Kidney epithelial cell (primary cell): ENCODE data around the gene XIAP. TPM values are rescaled to one million over a fixed set of nuclear protein-coding genes. Genes with fewer than 3 reads are reported as not detected.
"Not testable (repeated sequence)": the region's sequence is repeated elsewhere in the genome, so short reads cannot be mapped to it uniquely, and the experiment has no call there.

Experiments used
- DNase-seq: peaks from one replicate; pipeline ENCODE4 v3.0.0-alpha.2; 2010; ENCODE audit warnings: low read depth
- H3K27me3 ChIP-seq: 2 replicates; pipeline ENCODE4 v1.6.0; 2011; ENCODE audit warnings: low read length; ENCODE audit not compliant: control insufficient read depth, insufficient read depth
- H3K36me3 ChIP-seq: 2 replicates; pipeline ENCODE4 v1.5.1; 2011; ENCODE audit warnings: low read length; ENCODE audit not compliant: control insufficient read depth, insufficient read depth
- H3K4me3 ChIP-seq: 2 replicates; pipeline ENCODE4 v1.5.1; 2011; ENCODE audit warnings: low read depth, mild to moderate bottlenecking, control low read depth, low read length
- CTCF ChIP-seq: IDR thresholded peaks from 2 replicates; pipeline ENCODE4 v1.5.1; 2011; ENCODE audit warnings: mild to moderate bottlenecking, moderate library complexity, low read length, control low read depth, inconsistent platforms; ENCODE audit not compliant: insufficient read depth, poor library complexity, severe bottlenecking
- total RNA-seq: library from RNA; depleted of rRNA; stranded (reverse); fragments of >200 nt; gene quantifications from 2 replicates; pipeline ENCODE4 v1.2.3, GENCODE V29; 2015

The XIAP gene
- total RNA-seq, 1 donor from 2014 or later = 31.3 TPM

GRCh38 chrX:123830309-123830708 lies 29.5 kb upstream of the XIAP start:
- no peak overlapping the region for H3K4me3 ChIP-seq
- DNase-seq = peak; percentile 94
- no peak for TF ChIP-seq CTCF

GRCh38 chrX:123833387-123833786 lies 26.5 kb upstream of the XIAP start:
- TF ChIP-seq CTCF = peak; percentile 64
- Histone ChIP-seq H3K4me3 (no peak overlapping the region), H3K36me3 (no peaks in the 10 kb centered on the region), H3K27me3 (no peaks in the 10 kb centered on the region)
- DNase-seq = no peak

More at GRCh38 chrX:123830309-123830708, 29.5 kb upstream of the XIAP start:
- Histone ChIP-seq H3K36me3 (no peaks in the 10 kb centered on the region), H3K27me3 (no peaks in the 10 kb centered on the region)

- Histone ChIP-seq H3K36me3 (no peaks in the 10 kb centered on the region), H3K27me3 (no peaks in the 10 kb centered on the region), H3K4me3 (no peak overlapping the region)
- no peak for DNase-seq
- no peak for TF ChIP-seq CTCF
These were observed 25.7 kb upstream of the XIAP start for GRCh38 chrX:123834116-123834515.

- no peaks in the 10 kb centered on the region for H3K27me3 ChIP-seq
- no peak overlapping the region for H3K4me3 ChIP-seq
- H3K36me3 ChIP-seq = no peaks in the 10 kb centered on the region
- DNase-seq = peak; percentile 55
- TF ChIP-seq CTCF = peak; percentile 21
These were observed 24.0 kb upstream of the XIAP start for GRCh38 chrX:123835661-123836371.

GRCh38 chrX:123845129-123845528 lies 14.7 kb upstream of the XIAP start:
- H3K27me3 ChIP-seq, H3K4me3 ChIP-seq, DNase-seq, H3K36me3 ChIP-seq: not testable (repeated sequence)

- H3K4me3 ChIP-seq = no peak overlapping the region
- H3K27me3 ChIP-seq = no peaks in the 10 kb centered on the region
- TF ChIP-seq CTCF = no peak
- no peaks in the 10 kb centered on the region for H3K36me3 ChIP-seq
- no peak for DNase-seq
These were observed 13.2 kb upstream of the XIAP start for GRCh38 chrX:123846577-123847038.
